GF-D8 (cell line): ENCODE measurements around the gene ZNF140.

Experiments
- DNase-seq: peaks from one replicate; lab custom pipeline; 2025; lab: John Stamatoyannopoulos, UW

The ZNF140 gene

DNA sequence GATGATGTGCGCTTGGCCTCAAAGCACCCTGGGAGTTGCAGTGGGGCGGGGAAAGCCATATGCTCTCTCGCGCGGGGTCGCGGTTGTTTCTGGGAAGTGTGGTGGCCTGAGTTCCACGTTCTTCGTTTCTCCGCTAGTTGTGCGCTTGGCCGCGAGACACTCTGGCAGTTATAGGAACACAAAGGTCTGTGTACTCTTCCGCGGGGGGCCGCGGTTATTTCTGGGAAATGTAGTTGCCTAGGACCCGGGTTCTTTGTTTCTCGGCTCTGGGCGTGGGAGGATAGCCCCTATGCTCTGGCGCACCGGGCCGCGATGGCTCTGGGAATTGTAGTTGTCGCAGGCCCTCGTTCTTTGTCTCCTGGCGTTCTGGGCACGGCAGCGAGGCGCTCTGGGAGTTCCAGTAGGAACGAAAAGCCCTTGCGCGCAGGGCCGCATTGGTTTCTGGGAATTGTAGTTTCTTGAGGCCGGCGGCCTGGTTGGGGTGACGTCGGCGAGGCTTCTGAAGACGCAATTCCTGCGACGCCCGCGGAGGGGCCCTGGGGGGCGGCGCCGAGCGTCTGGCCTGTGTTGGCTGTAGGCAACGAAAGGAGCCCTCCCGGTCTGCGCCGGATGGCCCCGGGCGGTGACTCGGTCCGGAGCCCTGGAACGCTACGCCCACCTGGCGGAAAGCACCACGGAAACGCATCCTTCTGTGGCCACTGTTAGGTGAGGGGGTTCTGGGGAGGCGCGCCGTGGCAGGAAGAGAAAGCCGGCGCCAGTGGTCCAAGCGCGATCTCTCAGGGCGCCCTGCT, at the start of gene ZNF140:
Gene ZNF140, plus strand, starts transcription at position 556 of the 791 bp plus-strand sequence. CDS start 398 bp downstream, outside the sequence.
- DNase-seq, result peak; percentile 96

GRCh38 chr12:133037207-133038005, 43.3 kb upstream of the ZNF140 start, which contains the start of gene ZNF84:
TSS of gene ZNF84 (plus strand) at chr12:133037509. CDS start at chr12:133041468, 3,959 bp downstream.
- peak; percentile 95 for DNase-seq

DNA sequence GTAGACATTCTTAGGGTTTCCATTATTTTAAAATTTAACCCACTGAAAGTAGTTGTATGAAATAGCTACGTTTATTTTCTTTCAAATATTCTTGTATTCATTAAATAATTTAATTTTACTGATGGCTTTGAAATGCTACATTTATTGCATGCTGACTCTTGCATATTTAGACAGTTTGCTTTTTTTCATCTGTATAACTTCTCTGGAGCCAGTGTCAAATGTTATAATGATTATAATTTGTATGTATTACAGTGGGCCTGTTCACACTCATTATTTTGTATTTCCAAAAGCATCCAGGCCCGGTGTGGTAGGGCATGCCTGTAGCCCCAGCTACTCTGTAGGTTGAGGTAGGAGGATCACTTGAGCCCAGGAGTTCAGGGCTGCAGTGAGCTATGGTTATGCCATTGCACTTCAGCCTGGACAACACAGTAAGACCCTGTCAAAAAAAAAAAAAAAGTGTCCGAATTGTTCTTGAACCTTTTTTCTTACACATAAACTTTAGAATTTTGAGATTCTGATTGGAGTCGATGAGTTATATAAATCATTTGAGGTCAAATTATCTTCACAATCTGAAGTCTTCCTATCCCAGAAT, 42.5 kb upstream of the ZNF140 start:
- DNase-seq, result no peak

DNA sequence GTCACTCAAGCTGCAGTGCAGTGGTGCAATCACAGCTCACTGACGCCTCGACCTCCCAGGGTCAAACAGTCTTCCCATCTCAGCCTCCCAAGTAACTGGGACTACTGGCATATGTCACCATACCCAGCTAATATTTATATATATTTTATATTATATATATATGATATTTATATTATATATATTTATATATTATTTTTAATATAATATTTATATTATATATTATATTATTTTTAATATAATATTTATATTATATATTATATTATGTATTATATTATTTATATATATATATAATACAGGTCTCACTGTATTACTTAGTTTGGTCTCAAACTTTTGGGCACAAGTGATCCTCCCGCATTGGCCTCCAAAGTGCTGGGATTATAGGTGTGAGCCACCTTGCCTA, 34.0 kb upstream of the ZNF140 start:
- DNase-seq, result no peak

DNA sequence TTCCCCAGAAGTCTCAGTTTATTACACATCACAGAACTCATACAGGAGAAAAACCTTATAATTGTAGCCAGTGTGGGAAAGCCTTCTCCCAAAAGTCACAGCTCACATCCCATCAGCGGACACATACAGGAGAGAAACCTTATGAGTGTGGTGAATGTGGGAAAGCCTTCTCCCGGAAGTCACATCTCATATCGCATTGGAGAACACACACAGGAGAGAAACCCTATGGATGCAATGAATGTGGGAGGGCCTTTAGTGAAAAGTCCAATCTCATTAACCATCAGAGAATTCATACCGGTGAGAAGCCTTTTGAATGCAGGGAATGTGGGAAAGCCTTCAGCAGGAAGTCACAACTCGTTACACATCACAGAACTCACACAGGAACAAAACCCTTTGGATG, 23.3 kb upstream of the ZNF140 start:
- no peak for DNase-seq

GRCh38 chr12:133058203-133059113, 22.3 kb upstream of the ZNF140 start:
- DNase-seq, result no peak

GRCh38 chr12:133061954-133062353, 18.8 kb upstream of the ZNF140 start:
- DNase-seq, result no peak

- DNase-seq, result no peak
Measured at GRCh38 chr12:133063556-133063955, 17.2 kb upstream of the ZNF140 start.

- no peak for DNase-seq
Measured at GRCh38 chr12:133073836-133074235, 6.9 kb upstream of the ZNF140 start.

- peak; percentile 99 for DNase-seq
Measured at GRCh38 chr12:133080026-133080367, 726 bp upstream of the ZNF140 start.

DNA sequence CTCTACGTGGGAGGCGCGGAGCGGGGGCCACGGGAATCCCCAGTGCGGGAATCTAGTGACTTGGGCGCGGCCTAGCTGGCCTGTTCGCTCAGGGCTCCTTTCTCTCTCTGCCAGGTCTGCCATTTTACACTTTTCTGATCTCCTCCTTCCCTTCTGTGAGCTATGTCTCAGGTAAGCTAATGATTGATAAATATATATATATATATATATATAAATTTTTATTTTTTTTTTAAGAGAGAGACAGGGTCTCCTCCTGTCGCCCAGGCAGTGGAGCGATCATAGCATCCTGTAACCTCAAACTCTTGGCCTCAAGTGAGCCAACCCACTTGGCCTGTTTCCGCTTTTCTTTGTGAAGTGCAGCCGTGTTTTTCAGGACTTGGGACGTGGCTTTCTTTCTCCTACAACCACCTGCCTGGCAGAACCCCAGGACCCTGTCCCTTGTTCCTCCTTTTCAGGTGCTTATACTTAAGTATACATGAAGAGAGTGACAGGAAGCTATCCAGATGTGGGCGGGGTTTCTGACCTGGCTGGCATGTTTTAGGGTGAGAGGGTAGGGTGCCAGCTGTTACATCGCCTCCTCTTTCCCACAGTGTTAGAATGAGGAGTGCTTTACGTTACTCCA, 547 bp downstream of the ZNF140 start:
- no peak for DNase-seq

DNA sequence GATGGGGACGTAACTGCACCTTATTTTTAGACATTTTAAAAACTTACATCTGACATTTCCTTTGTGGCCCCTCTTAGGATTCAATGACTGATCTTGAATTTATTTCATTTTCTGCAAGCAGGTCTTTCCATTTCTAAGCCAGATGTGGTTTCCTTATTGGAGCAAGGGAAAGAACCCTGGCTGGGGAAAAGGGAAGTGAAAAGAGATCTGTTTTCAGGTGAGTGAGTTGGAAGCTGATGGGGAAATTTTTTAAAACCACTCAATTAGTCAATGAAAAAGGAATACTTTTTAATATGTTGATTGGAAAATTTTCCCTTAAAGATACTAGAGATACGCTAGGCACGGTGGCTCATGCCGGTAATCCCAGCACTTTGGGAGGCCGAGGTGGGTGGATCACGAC, 2.6 kb downstream of the ZNF140 start:
- DNase-seq, result no peak

GRCh38 chr12:133105620-133106019, 24.9 kb downstream of the ZNF140 start:
- DNase-seq, result no peak

DNA sequence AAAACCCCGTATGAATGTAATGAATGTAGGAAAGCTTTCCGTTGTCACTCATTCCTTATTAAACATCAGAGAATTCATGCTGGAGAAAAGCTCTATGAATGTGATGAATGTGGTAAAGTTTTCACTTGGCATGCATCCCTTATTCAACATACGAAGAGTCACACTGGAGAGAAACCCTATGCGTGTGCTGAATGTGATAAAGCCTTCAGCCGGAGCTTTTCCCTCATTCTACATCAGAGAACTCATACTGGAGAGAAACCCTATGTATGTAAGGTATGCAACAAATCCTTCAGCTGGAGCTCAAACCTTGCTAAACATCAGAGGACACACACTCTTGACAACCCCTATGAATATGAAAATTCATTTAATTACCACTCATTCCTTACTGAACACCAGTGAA, 25.5 kb downstream of the ZNF140 start:
- no peak for DNase-seq

DNA sequence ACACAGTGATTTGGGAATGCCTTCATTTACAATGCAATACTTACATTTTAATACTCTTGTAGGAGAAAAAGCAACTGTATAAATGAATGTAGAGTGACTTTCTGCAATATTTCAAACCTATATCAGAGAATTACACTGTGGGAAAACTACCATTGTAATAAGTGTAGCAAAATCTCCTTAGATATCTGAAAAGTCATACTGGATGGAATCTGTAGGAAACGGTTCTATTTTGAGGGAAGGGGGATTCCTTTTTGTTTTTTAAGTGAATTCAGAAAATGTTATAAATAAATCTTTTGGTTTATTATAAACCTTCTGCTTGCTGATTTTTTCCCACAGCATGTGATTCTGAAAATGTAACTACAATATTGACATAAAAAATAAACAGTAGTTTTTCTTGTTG, 26.4 kb downstream of the ZNF140 start:
- DNase-seq, result no peak

DNA sequence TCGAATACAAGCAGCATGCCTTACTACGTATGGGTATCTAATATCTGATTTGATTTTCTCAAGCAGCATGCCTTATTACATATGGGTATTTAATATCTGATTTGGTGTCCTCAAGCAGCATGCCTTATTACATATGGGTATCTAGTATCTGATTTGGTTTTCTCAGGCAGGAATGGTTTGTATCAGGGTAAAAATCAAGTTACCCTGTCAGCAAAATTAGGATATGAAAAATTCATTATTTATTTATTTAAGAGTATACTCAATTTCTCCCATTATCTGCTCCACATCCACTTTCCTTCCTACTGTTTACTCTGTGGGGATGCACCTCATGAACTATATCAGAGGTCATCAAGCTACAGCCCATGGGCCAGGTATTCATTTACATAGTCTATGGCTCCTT, 27.4 kb downstream of the ZNF140 start:
- no peak for DNase-seq

GRCh38 chr12:133120385-133121191, 39.9 kb downstream of the ZNF140 start:
- no peak for DNase-seq

- DNase-seq, result no peak
Measured at GRCh38 chr12:133124674-133125073, 44.0 kb downstream of the ZNF140 start.

DNA sequence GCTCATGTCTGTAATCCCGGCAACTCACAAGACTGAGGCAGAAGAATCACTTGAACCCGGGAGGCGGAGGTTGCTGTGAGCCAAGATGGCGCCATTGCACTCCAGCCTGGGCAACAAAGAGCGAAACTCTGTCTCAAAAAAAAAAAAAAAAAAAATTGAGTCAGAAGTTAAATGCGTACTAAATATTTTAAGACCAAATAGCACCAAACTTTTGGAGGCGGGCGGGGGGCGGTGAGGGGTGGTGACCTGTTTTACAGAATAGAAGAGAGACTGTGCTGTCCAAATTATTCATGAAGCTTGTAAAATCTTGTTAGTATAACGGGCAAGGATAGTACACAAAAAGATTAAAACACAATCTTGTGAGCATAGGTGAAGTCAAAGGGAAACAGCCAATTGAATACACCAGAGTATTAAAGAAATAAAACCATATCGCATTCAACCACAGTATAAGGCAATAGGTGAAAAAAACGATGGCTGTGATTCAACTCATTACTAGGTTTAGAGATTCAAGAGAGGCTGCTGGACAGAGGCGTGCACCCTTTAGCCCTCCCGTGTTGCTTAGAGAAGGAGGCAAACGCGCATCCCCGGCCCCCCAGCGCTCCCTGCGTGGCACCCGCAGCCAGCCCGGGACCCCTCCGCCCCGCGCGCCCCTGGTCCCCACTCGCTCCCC, 48.8 kb downstream of the ZNF140 start:
- no peak for DNase-seq
